OCI-LY3 (cell line): ENCODE data around the gene CACNB4.

Experiments used
- EZH2phosphoT487 ChIP-seq: fragments of 200-600 bp; shearing (Covaris generic); IDR thresholded peaks from 2 replicates; pipeline ENCODE4 v1.6.1; 2018; ENCODE audit warnings: antibody characterized with exemption, mixed run types, low read depth
- TF ChIP-seq, protein P1 (sequence below): fragments of 200-600, 300-600 bp; sonication (generic); IDR thresholded peaks from 2 replicates; pipeline ENCODE4 v1.5.1; 2014; ENCODE audit warnings: antibody characterized with exemption, low read length, low read depth

DNA sequence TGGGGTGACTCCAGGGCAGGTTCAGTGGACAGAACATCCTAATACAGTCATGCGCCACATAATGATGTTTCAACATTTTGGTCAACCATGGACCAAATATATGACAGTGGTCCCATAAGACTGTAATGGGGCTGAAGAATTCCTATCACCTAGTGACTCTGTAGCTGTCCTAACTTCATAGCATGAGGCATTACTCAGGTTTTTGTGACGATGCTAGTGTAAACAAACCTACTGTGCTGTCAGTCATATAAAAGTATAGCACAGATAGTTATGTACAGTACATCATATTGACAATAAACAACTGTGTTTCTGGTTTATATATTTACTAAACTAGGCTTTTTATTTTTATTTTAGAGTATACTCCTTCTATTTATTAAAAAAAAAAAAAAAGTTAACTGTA is 87.1 kb downstream of the CACNB4 start:
- TF ChIP-seq, protein P1, sequence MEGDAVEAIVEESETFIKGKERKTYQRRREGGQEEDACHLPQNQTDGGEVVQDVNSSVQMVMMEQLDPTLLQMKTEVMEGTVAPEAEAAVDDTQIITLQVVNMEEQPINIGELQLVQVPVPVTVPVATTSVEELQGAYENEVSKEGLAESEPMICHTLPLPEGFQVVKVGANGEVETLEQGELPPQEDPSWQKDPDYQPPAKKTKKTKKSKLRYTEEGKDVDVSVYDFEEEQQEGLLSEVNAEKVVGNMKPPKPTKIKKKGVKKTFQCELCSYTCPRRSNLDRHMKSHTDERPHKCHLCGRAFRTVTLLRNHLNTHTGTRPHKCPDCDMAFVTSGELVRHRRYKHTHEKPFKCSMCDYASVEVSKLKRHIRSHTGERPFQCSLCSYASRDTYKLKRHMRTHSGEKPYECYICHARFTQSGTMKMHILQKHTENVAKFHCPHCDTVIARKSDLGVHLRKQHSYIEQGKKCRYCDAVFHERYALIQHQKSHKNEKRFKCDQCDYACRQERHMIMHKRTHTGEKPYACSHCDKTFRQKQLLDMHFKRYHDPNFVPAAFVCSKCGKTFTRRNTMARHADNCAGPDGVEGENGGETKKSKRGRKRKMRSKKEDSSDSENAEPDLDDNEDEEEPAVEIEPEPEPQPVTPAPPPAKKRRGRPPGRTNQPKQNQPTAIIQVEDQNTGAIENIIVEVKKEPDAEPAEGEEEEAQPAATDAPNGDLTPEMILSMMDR = no peak
- TF ChIP-seq EZH2phosphoT487 = no peak
